ENCODE results near the gene CPT2.

Gene CPT2

DNA sequence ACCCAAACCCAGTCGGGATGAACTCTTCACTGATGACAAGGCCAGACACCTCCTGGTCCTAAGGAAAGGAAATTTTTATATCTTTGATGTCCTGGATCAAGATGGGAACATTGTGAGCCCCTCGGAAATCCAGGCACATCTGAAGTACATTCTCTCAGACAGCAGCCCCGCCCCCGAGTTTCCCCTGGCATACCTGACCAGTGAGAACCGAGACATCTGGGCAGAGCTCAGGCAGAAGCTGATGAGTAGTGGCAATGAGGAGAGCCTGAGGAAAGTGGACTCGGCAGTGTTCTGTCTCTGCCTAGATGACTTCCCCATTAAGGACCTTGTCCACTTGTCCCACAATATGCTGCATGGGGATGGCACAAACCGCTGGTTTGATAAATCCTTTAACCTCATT, 13.7 kb downstream of the CPT2 start:
- no peak for FAIRE-seq

DNA sequence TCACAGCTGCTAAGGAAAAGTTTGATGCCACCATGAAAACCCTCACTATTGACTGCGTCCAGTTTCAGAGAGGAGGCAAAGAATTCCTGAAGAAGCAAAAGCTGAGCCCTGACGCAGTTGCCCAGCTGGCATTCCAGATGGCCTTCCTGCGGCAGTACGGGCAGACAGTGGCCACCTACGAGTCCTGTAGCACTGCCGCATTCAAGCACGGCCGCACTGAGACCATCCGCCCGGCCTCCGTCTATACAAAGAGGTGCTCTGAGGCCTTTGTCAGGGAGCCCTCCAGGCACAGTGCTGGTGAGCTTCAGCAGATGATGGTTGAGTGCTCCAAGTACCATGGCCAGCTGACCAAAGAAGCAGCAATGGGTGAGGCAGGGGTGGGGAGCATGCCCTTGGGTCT, 14.3 kb downstream of the CPT2 start:
- DNase-seq (ENCODE audit: extremely low spot score, insufficient read length, low read depth) (no peak), FAIRE-seq (no peak)

More for the DNA sequence above, 13.7 kb downstream of the CPT2 start:
- DNase-seq (ENCODE audit: extremely low spot score, insufficient read length, low read depth) = no peak

DNA sequence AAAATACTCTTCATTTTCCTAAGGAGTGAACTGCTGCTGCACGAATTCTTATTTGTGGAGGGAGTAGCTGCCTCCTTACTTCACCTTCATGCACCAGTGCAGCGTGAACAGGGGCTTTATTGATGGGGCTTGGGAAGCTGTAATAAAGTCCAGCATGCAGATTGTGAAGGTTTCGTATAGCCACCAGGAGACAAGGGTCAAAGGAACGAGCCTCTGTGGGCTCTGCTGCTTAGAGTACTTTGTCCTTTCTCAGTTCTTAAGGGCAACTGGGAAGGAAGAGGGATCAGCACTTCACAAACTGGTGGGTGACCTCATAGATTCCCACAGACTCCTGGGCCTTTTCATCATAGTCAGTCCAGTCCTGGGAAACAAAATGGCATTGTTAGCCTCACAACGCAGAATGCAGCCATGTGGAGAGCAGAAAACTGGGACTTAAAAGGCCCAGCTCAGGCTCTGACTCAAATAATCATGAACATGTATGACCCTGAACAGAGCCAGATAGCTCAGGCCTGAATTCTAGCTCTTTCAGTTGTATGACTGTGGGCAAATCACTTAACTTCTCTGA, 17.8 kb downstream of the CPT2 start:
- FAIRE-seq (no peak), DNase-seq (ENCODE audit: extremely low spot score, insufficient read length, low read depth) (no peak)

- DNase-seq (ENCODE audit: extremely low spot score, insufficient read length, low read depth) (no peak), FAIRE-seq (no peak)
Observed at GRCh38 chr1:53218201-53218600, 21.6 kb downstream of the CPT2 start.

DNA sequence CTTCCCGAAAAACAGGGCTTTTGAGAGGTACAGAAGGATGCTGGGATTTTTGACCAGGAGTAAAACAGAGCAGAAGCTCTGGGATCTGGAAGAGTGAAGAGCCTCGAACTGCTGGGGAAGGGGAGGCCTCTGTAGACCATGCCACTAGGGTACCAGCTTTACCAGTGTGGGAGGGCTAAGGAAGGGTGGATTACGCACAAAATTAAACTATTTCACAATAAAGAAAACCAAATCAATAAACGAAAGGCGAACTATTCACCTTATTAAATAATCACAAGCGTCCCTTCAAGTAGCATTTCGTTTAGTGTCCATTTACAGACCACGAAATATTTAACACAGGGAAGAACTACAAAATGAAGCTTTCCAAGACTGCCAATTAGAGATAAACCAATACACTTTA, 23.1 kb downstream of the CPT2 start:
- DNase-seq (ENCODE audit: extremely low spot score, insufficient read length, low read depth) (no peak), FAIRE-seq (no peak)

- DNase-seq (ENCODE audit: extremely low spot score, insufficient read length, low read depth) = peak; percentile 86
- FAIRE-seq = peak; percentile 94
Observed at GRCh38 chr1:53220171-53220961, 23.7 kb downstream of the CPT2 start, which contains the start of gene CZIB. Gene CZIB, minus strand, starts transcription at chr1:53220634. Its CDS starts 59 bp downstream, at chr1:53220575.

DNA sequence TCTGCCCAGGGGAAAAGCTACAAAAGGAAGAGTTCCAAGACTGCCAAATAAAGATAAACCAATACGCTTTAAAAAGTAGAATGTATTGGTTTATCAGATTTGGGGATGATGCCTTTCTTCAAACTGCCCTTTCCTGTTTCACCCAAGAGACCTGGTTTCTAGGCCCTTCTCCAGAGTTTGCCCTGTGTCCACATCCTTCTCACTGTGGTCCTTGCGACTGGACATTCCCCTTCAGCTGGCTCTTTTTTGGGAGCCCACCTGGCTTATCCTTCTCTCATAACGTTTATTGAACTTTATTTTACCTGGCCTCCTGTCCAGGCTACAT, 24.3 kb downstream of the CPT2 start:
- FAIRE-seq = peak; percentile 24
- no peak for DNase-seq (ENCODE audit: extremely low spot score, insufficient read length, low read depth)

- FAIRE-seq (no peak), DNase-seq (ENCODE audit: extremely low spot score, insufficient read length, low read depth) (no peak)
Observed at GRCh38 chr1:53237638-53238037, 41.0 kb downstream of the CPT2 start.

DNA sequence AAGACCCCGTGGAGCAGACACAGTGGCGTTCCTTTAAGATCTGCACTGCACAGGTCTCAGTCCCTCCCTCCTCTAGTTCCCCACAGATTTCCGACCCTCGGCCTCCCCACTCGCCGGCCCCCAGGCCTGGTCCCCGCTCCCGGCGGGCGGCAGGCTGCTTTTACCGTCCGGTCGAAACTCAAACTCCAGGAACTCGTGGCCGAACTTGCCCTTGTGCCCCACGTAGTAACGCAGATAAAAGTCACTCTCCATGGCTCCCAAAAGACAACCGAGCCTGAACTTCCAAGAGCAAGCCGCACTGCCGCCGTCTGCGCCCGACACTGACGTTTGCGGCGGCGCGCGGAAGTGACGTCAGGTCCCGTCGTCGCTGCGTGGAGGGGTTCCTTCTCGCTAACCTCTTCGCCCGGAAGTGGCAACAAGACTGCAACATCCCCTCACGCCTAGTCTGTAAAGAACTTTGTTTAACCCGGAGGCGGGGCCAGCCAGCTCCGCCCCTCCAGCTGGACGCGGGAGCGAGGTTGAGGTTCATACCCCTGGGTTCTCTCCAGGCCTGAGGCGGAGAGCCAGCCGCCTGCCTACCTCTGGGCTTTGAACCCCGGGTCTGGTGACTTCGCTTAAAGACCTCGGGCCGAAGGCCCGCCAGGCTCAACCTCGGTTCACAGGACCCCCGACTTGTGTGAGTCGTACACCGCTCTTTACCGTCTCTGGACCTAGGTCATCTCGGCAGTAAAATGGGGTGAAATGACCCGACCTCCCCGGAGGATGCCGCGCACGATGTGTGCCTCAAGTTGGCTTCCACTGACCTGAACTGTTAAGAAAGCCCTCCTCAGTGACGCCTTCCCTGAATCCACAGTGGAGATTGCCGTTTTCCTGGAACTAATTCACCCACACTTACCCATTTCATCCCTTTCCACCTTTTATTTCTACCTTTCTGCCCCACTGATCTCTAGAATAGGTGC, 41.9 kb downstream of the CPT2 start, which contains the start of gene MAGOH:
Gene MAGOH (minus strand): TSS at position 322 of the 959 bp plus-strand sequence. CDS start 70 bp downstream, at position 252.
- peak; percentile 98 for FAIRE-seq

GRCh38 chr1:53241828-53242227, 45.2 kb downstream of the CPT2 start:
- no peak for FAIRE-seq

More for the DNA sequence above, 41.9 kb downstream of the CPT2 start, which contains the start of gene MAGOH:
- peak; percentile 96 for DNase-seq (ENCODE audit: extremely low spot score, insufficient read length, low read depth)

DNA sequence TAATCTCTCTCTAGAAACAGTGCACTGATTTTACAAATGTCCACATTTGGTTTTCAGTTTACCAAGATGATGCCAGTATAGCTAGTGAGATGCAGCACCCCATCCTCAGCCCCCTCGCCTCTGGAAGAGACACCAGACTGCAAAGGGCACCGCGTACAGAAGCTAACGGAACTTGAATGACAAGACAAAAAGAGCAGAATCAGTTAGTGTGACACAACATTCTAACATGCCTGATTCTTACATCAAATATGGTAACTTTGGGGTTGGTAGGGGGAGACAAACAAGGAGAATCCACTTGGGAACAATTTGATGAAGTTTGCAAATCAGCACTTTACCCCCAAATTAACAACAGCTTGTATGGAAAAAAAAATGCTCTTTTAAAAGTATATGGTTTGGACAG, 45.8 kb downstream of the CPT2 start:
- DNase-seq (ENCODE audit: extremely low spot score, insufficient read length, low read depth) (no peak), FAIRE-seq (no peak)

More at GRCh38 chr1:53241828-53242227, 45.2 kb downstream of the CPT2 start:
- DNase-seq (ENCODE audit: extremely low spot score, insufficient read length, low read depth) = no peak

GRCh38 chr1:53244141-53244540, 47.5 kb downstream of the CPT2 start:
- no peak for FAIRE-seq

GRCh38 chr1:53246261-53247134, 49.9 kb downstream of the CPT2 start:
- DNase-seq (ENCODE audit: extremely low spot score, insufficient read length, low read depth) (no peak), FAIRE-seq (no peak)

More at GRCh38 chr1:53244141-53244540, 47.5 kb downstream of the CPT2 start:
- DNase-seq (ENCODE audit: extremely low spot score, insufficient read length, low read depth) = no peak

DNA sequence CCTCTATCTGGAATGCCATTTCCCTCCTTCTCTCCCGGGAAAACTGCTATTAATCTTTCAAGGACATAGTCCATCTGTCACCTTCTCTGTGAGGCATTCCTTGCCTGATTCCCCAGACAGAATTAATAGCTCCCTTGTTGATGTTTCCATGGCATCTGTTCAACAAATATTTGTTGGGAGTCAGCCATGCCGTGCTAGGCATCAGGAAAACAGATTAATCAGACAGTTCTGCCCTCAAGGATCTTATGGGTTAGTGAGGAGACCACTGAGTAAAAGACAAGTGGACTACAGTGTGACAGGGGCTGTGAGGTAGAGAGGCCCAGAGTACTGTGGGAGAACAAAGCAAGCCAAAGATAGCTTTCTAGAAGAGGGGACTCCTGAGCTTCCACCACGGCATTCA, 53.1 kb downstream of the CPT2 start:
- no peak for FAIRE-seq
- DNase-seq (ENCODE audit: extremely low spot score, insufficient read length, low read depth) = no peak

GRCh38 chr1:53250325-53250724, 53.7 kb downstream of the CPT2 start:
- no peak for DNase-seq (ENCODE audit: extremely low spot score, insufficient read length, low read depth)
- no peak for FAIRE-seq

- FAIRE-seq (no peak), DNase-seq (ENCODE audit: extremely low spot score, insufficient read length, low read depth) (no peak)
Observed at GRCh38 chr1:53254011-53254640, 57.5 kb downstream of the CPT2 start.

DNA sequence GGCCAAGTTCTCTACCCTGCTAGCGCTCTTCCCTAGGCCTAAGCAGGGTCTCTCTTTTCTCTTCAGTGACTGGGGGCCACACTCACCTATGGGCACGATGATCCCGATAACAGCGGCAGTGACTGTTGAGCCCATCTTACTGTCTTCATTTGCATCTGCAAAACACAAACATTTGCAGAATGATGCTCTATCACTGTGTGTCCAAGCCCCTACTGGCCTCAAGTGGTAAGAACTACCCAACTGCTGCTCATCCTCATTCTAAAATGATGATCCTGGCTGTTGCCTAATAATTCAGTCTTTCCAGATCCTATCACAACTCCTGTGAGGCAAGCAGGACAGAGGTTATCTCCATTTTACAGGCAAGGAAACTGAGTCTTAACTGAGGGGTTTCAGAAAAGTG, 58.4 kb downstream of the CPT2 start:
- FAIRE-seq (no peak), DNase-seq (ENCODE audit: extremely low spot score, insufficient read length, low read depth) (no peak)

GRCh38 chr1:53256511-53257453, 60.2 kb downstream of the CPT2 start:
- DNase-seq (ENCODE audit: extremely low spot score, insufficient read length, low read depth) (no peak), FAIRE-seq (no peak)
